Breast epithelium (tissue), 4 donors: ENCODE results near the gene SERPINA5. TPM values are rescaled to one million over a fixed set of nuclear protein-coding genes. Genes with fewer than 3 reads are reported as not detected.
"Not testable (repeated sequence)": the region's sequence is repeated elsewhere in the genome, so short reads cannot be mapped to it uniquely, and the experiment has no call there.

ENCODE experiments used
- DNase-seq, 2 donors: peaks; one replicate each; pipeline ENCODE4 v3.0.0-alpha.2; 2019; ENCODE audit warnings: low spot score in 2 of 2
- H3K27ac ChIP-seq, 2 donors: fragments of 200-600 bp; sonication (generic) in 1 of 2; one replicate each; pipeline ENCODE4 v1.5.1; 2016 to 2019; ENCODE audit warnings: mild to moderate bottlenecking in 1 of 2
- H3K27me3 ChIP-seq, 2 donors: fragments of 200-600 bp; sonication (generic) in 1 of 2; one replicate each; pipeline versions ENCODE4 v1.5.1 to v1.6.0; 2017 to 2019; ENCODE audit warnings: control low read depth in 1 of 2, mild to moderate bottlenecking in 1 of 2
- H3K36me3 ChIP-seq: fragments of 200-600 bp; one replicate; pipeline ENCODE4 v1.5.1; 2019
- H3K4me1 ChIP-seq, 2 donors: fragments of 200-600 bp; sonication (generic); one replicate each; pipeline ENCODE4 v1.5.1; 2016 to 2019; ENCODE audit warnings: control low read depth in 1 of 2
- H3K4me3 ChIP-seq, 3 donors: fragments of 200-600 bp; sonication (generic); 1 replicate in 2 of 3; 2 replicates in 1 of 3; pipeline ENCODE4 v1.5.1; 2016 to 2019; ENCODE audit warnings: mild to moderate bottlenecking in 3 of 3, moderate library complexity in 2 of 3
- H3K9me3 ChIP-seq, 2 donors: fragments of 200-600 bp; sonication (generic) in 1 of 2; one replicate each; pipeline ENCODE4 v1.5.1; 2016 to 2019; ENCODE audit warnings: control low read depth in 1 of 2
- POLR2A ChIP-seq: fragments of 450-650 bp; IDR thresholded peaks from one replicate; pipeline ENCODE4 v1.6.1; 2016; ENCODE audit warnings: antibody characterized with exemption, mild to moderate bottlenecking, moderate library complexity
- POLR2AphosphoS5 ChIP-seq, 3 donors: sonication (generic); formaldehyde crosslinking; IDR thresholded peaks; one replicate each; pipeline ENCODE4 v1.6.1; 2017; ENCODE audit warnings: antibody characterized with exemption in 3 of 3
- intact Hi-C: fragments of 100-400 bp; cut with DNase I; formaldehyde crosslinking; loops from one replicate; pipeline ENCODE4 v1.15.1; 2023; ENCODE audit warnings: low total_unique reads
- total RNA-seq, 3 donors: library from RNA; depleted of rRNA; stranded (reverse); fragments of >200 nt; gene quantifications; one replicate each; pipeline ENCODE4 v1.1.0, GENCODE V29; 2016
- TF ChIP-seq, protein P1 (sequence below), 3 donors: fragments of 450-650 bp; IDR thresholded peaks; one replicate each; pipeline ENCODE4 v1.5.1; 2016 to 2017; ENCODE audit warnings: antibody characterized with exemption in 3 of 3, mild to moderate bottlenecking in 3 of 3, moderate library complexity in 3 of 3

The SERPINA5 gene
- total RNA-seq, 3 donors from 2014 or later: 4.3 to 32.9 (median 20.6) TPM

DNA sequence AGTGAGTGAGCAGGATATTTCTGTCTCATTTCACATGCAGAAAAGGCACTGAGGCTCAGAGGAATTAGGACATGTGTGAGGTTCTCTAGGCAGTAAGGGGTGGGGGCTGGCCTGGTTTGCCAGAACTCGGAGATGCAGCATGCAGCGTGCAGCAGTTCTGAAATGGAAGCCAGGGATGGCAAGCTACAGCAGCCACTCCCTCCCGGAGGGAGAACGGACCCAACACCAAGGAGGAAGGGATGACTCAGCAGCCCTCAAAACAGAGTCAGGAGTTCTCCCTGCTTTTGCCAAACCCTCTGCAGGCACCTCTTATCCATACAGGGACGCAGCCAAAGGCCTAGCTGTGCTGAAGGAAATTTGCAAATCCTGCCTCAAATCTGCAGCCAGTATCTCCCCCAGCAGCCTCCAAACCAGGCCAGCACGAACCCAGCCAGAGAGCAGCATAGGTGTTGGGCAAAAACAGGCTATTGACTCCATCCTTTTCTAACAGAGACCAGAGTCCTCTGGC lies 20.7 kb downstream of the SERPINA5 start:
- Histone ChIP-seq H3K36me3 (no peaks in the 10 kb centered on the region), H3K4me3 (no peak overlapping the region), H3K27me3 (no peaks in the 10 kb centered on the region), H3K9me3 (no peaks in the 10 kb centered on the region), H3K4me1 (peaks cover 14 to 41% of the 10 kb centered on the region in 2 donors), H3K27ac (peak overlapping the region; percentile 68 to 96)
- DNase-seq: peak in 1 of 2 donors; percentile 85
- intact Hi-C loops: no loop called here
- TF ChIP-seq POLR2AphosphoS5 (IDR thresholded peaks at IDR 0.05) (peak; percentile 55 to 84 (median 76)), POLR2A (no peak)

DNA sequence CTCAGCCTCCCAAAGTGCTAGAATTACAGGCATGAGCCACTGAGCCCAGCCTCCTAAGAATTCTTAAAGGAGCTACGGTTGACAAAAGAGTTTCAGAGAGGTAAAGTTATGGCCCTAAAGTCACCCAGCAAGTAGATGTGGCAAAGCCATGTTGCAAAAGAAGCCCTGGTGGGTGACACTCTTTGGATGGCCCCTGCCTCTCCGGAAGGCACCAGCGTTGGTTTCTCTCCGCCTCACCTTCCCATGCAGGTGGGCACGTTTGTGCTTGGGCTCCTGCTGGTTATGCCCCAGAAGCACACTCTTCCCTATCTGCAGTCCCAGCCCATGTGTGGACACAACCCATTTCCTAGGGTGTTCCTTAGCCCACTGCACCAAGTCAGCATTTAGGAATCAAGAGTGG lies 21.5 kb downstream of the SERPINA5 start:
- TF ChIP-seq, protein P1, sequence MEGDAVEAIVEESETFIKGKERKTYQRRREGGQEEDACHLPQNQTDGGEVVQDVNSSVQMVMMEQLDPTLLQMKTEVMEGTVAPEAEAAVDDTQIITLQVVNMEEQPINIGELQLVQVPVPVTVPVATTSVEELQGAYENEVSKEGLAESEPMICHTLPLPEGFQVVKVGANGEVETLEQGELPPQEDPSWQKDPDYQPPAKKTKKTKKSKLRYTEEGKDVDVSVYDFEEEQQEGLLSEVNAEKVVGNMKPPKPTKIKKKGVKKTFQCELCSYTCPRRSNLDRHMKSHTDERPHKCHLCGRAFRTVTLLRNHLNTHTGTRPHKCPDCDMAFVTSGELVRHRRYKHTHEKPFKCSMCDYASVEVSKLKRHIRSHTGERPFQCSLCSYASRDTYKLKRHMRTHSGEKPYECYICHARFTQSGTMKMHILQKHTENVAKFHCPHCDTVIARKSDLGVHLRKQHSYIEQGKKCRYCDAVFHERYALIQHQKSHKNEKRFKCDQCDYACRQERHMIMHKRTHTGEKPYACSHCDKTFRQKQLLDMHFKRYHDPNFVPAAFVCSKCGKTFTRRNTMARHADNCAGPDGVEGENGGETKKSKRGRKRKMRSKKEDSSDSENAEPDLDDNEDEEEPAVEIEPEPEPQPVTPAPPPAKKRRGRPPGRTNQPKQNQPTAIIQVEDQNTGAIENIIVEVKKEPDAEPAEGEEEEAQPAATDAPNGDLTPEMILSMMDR (IDR thresholded peaks at IDR 0.05): no peak
- TF ChIP-seq POLR2A (no peak), POLR2AphosphoS5 (IDR thresholded peaks at IDR 0.05) (no peak)
- H3K4me3 ChIP-seq: no peak overlapping the region
- intact Hi-C loops: no loop called here
- no peaks in the 10 kb centered on the region for H3K36me3 ChIP-seq
- H3K27ac ChIP-seq: peak overlapping the region; percentile 68 to 96
- DNase-seq: no peak
- H3K9me3 ChIP-seq: no peaks in the 10 kb centered on the region
- H3K27me3 ChIP-seq: no peaks in the 10 kb centered on the region
- H3K4me1 ChIP-seq: peaks cover 14 to 40% of the 10 kb centered on the region in 2 donors

DNA sequence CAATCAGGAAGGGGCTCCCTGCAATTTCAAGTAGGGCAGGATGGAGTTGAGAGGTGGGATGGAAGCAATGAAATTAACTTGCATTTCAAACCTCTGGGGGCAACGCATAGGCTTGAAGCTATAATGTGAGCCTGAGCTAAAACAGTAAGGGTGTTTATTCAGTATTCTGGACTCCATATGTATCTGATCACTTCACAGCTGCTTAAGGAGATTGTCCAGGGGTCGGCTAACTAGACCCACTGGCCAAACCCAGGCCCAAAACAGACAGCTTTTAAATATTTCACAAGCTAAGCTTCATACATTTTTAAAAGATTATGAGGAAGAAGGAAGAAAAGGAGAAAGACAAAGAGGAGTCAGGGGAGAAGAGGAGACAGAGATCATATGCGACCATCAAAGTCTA lies 24.1 kb downstream of the SERPINA5 start:
- Histone ChIP-seq H3K36me3 (no peaks in the 10 kb centered on the region), H3K4me1 (peaks cover 1 to 17% of the 10 kb centered on the region in 2 donors), H3K9me3 (no peaks in the 10 kb centered on the region), H3K27ac (peak overlapping the region in 1 of 2 donors; percentile 14), H3K4me3 (no peak overlapping the region), H3K27me3 (no peaks in the 10 kb centered on the region)
- intact Hi-C loops: no loop called here
- DNase-seq: no peak
- TF ChIP-seq POLR2AphosphoS5 (IDR thresholded peaks at IDR 0.05) (no peak), POLR2A (no peak)
- TF ChIP-seq, protein P1 (IDR thresholded peaks at IDR 0.05): no peak

DNA sequence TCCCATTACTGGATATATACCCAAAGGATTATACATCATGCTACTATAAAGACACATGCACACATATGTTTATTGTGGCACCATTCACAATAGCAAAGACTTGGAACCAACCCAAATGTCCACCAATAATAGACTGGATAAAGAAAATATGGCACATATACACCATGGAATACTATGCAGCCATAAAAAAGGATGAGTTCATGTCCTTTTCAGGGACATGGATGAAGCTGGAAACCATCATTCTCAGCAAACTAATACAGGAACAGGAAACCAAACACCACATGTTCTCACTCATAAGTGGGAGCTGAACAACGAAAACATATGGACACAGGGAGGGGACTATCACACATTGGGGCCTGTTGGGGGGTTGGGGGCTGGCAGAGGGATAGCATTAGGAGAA lies 27.7 kb downstream of the SERPINA5 start:
- H3K27ac ChIP-seq, H3K36me3 ChIP-seq, intact Hi-C loops, H3K9me3 ChIP-seq, H3K4me3 ChIP-seq, H3K4me1 ChIP-seq, H3K27me3 ChIP-seq, DNase-seq: not testable (repeated sequence)

DNA sequence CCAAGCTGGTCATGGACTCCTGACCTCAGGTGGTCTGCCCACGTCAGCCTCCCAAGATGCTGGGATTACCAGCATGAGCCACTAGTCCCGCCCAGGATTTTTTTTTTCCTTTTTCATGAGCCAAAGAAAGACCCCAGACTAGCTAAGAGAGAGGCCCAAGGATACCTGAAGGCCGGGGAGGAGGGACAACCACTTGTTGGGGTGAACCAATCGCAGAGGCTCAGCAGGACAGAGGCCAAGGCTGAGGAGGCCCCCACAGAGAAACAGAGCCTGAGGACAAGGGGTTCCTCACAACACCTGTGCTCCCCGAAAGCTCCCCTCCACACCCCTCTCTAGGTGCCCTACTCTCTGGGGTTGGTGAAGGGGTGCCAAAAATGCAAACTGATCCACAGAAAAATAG lies 30.0 kb downstream of the SERPINA5 start:
- no peak for DNase-seq
- Histone ChIP-seq H3K4me1 (no peaks in the 10 kb centered on the region), H3K36me3 (no peaks in the 10 kb centered on the region), H3K9me3 (peaks cover under 1 to 1% of the 10 kb centered on the region in 2 donors), H3K27me3 (no peaks in the 10 kb centered on the region), H3K27ac (peak overlapping the region; percentile 80 to 82), H3K4me3 (no peak overlapping the region)
- TF ChIP-seq POLR2A (no peak), POLR2AphosphoS5 (IDR thresholded peaks at IDR 0.05) (no peak)
- TF ChIP-seq, protein P1 (IDR thresholded peaks at IDR 0.05): no peak
- intact Hi-C loops: no loop called here

DNA sequence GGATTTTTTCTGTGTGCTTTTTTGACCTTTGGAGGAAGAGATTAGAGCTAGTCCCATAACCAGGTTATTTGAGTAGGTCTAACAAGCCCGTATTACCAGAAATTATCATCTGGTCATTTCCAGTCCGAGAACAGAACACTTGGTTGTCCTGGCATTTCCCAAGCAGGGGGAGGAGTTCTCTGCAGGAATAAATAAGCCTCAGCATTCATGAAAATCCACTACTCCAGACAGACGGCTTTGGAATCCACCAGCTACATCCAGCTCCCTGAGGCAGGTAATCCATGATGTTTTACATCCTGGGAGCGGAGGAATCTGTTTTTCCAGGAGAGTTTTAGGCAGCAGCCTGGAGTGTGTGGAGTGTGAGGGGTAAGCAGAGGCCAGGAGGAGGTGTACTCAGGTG lies 30.9 kb downstream of the SERPINA5 start, which contains the start of gene SERPINA3:
Gene SERPINA3 (plus strand): TSS at position 218 of the 400 bp plus-strand sequence. CDS start 2,051 bp downstream, outside the sequence.
- peaks cover 10 to 11% of the 10 kb centered on the region in 2 donors for H3K9me3 ChIP-seq
- peak within 1 kb of the TSS; percentile 12 to 64 (median 49) for H3K4me3 ChIP-seq
- peak within 1 kb of the TSS; percentile 80 to 82 for H3K27ac ChIP-seq
- DNase-seq: peak in 1 of 2 donors; percentile 72
- H3K36me3 ChIP-seq: no peaks in the 10 kb centered on the region
- TF ChIP-seq, protein P1 (IDR thresholded peaks at IDR 0.05): no peak
- TF ChIP-seq POLR2AphosphoS5 (IDR thresholded peaks at IDR 0.05): peak; percentile 31 to 70 (median 66)
- TF ChIP-seq POLR2A: peak; percentile 80
- intact Hi-C loops: no loop called here
- no peaks in the 10 kb centered on the region for H3K4me1 ChIP-seq
- H3K27me3 ChIP-seq: no peaks in the 10 kb centered on the region
